HFF-Myc (cell line): ENCODE results near the gene SKOR1.

Source experiments
- DNase-seq: peaks from one replicate; pipeline ENCODE4 v3.0.0-alpha.2; 2011; ENCODE audit warnings: low read depth; ENCODE audit errors: extremely low read depth
- H3K4me3 ChIP-seq: replicated peaks from 2 replicates; pipeline ENCODE4 v1.5.1; 2011; ENCODE audit warnings: low read depth, mild to moderate bottlenecking, control low read depth, low read length
- CTCF ChIP-seq: IDR thresholded peaks from 2 replicates; pipeline ENCODE4 v1.5.1; 2012; ENCODE audit warnings: mild to moderate bottlenecking, low read depth, low read length, control low read depth; ENCODE audit errors: missing control alignments

The SKOR1 gene

GRCh38 chr15:67843571-67844387 lies 18.5 kb downstream of the SKOR1 start:
- DNase-seq, result no peak
- H3K4me3 ChIP-seq, result no peak overlapping the region
- no peak for TF ChIP-seq CTCF

- H3K4me3 ChIP-seq, result no peak overlapping the region
- DNase-seq, result no peak
- no peak for TF ChIP-seq CTCF
Measured at GRCh38 chr15:67845974-67846373, 20.7 kb downstream of the SKOR1 start.

- no peak overlapping the region for H3K4me3 ChIP-seq
- no peak for TF ChIP-seq CTCF
- no peak for DNase-seq
Measured at GRCh38 chr15:67849538-67849937, 24.2 kb downstream of the SKOR1 start.

- DNase-seq, result no peak
- no peak for TF ChIP-seq CTCF
- no peak overlapping the region for H3K4me3 ChIP-seq
Measured at GRCh38 chr15:67850336-67850735, 25.0 kb downstream of the SKOR1 start.

GRCh38 chr15:67850994-67851571 lies 25.8 kb downstream of the SKOR1 start:
- no peak for DNase-seq
- no peak for TF ChIP-seq CTCF
- no peak overlapping the region for H3K4me3 ChIP-seq

- no peak for DNase-seq
- H3K4me3 ChIP-seq, result no peak overlapping the region
- TF ChIP-seq CTCF, result no peak
Measured at GRCh38 chr15:67852418-67852817, 27.1 kb downstream of the SKOR1 start.

GRCh38 chr15:67853454-67853853 lies 28.1 kb downstream of the SKOR1 start:
- TF ChIP-seq CTCF, result no peak
- H3K4me3 ChIP-seq, result no peak overlapping the region
- no peak for DNase-seq
